ENCODE measurements around the gene TUBA3E. TPM values are rescaled to one million over a fixed set of nuclear protein-coding genes. Genes with fewer than 3 reads are reported as not detected.
"Not testable (repeated sequence)": the region's sequence is repeated elsewhere in the genome, so short reads cannot be mapped to it uniquely, and the experiment has no call there.

TUBA3E gene
- total RNA-seq, 2 donors from 2014 or later = not detected

DNA sequence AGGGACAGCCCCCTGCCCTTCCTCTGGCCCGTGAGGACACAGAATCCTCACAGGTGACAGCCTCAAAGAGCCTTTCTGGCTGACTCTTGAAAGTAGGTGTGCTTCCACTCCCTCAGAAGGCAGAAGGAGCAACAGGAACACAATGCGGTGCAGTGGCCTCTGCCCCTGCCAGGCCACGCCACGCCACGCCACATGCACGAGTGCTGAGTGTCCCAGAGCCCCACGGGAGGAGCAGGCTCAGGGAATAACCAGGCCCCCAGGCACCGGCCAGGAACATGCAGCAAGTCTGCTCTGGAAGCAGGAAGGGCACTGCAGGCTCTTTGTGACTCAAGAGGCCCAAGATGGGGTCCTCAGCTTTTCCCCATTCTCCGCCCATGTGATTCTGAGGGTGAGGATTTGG is 35.3 kb downstream of the TUBA3E start:
- H3K9me3 Mint-ChIP-seq = no peaks in the 10 kb centered on the region
- Histone ChIP-seq H3K4me3 (ENCODE audit: low read length) (no peak overlapping the region), H3K27me3 (ENCODE audit: control insufficient read depth, insufficient read depth, low read length, poor library complexity, severe bottlenecking) (no peaks in the 10 kb centered on the region), H3K27ac (ENCODE audit: low read depth, low read length) (no peak overlapping the region), H3K9me3 (ENCODE audit: control insufficient read depth, low read length) (no peaks in the 10 kb centered on the region), H3K9ac (ENCODE audit: extremely low read depth, low read length, poor library complexity, severe bottlenecking) (no peak overlapping the region), H3K4me1 (ENCODE audit: control insufficient read depth, insufficient read depth, low read length) (no peaks in the 10 kb centered on the region), H3K36me3 (ENCODE audit: control insufficient read depth, insufficient read depth, low read length) (peaks cover 27% of the 10 kb centered on the region)
- H3K27me3 Mint-ChIP-seq (ENCODE audit: insufficient read depth) = no peaks in the 10 kb centered on the region
- H3K36me3 Mint-ChIP-seq (ENCODE audit: low read depth) = peaks cover 54% of the 10 kb centered on the region
- H3K4me1 Mint-ChIP-seq = peaks cover 2% of the 10 kb centered on the region
- no peak for DNase-seq
- TF ChIP-seq CTCF (conservative IDR thresholded peaks at IDR 0.05) = no peak
- H3K4me3 Mint-ChIP-seq = no peak overlapping the region
- 94 to 99% methylated on average over 7 to 9 of the region's 9 CpGs for WGBS, 2 experiments (ENCODE audit: insufficient coverage in 1 of 2, insufficient read length in 1 of 2)
- H3K27ac Mint-ChIP-seq = no peak overlapping the region

DNA sequence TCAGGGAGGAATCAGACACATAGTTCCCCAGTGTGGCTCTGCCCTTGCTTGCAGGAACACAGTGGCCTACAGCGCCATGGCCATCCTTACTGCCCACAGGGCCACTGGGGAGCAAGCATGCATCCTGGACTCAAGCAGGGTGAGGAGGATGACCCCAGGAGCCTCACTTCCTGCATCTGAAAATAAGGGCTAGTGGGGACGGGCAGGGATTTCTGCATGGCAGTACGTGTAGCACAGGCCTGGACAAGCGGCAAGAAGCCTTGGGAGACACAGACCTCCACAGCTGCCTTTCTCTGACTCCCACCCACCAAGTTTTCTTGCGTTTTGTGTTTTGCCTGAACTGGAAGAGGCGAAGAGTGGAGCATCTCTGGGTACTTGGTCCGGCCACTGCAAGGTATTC is 35.8 kb downstream of the TUBA3E start:
- 89 to 94% methylated on average over 3 to 7 of the region's 7 CpGs for WGBS, 2 experiments (ENCODE audit: insufficient coverage in 1 of 2, insufficient read length in 1 of 2)
- H3K27me3 Mint-ChIP-seq (ENCODE audit: insufficient read depth); H3K4me1 ChIP-seq (ENCODE audit: control insufficient read depth, insufficient read depth, low read length); H3K4me3 ChIP-seq (ENCODE audit: low read length); H3K27me3 ChIP-seq (ENCODE audit: control insufficient read depth, insufficient read depth, low read length, poor library complexity, severe bottlenecking); H3K27ac Mint-ChIP-seq; H3K9me3 Mint-ChIP-seq; DNase-seq; H3K9ac ChIP-seq (ENCODE audit: extremely low read depth, low read length, poor library complexity, severe bottlenecking); H3K27ac ChIP-seq (ENCODE audit: low read depth, low read length); H3K4me1 Mint-ChIP-seq; H3K9me3 ChIP-seq (ENCODE audit: control insufficient read depth, low read length); H3K4me3 Mint-ChIP-seq: not testable (repeated sequence)
- H3K36me3 ChIP-seq (ENCODE audit: control insufficient read depth, insufficient read depth, low read length) = peaks cover 22% of the 10 kb centered on the region
- H3K36me3 Mint-ChIP-seq (ENCODE audit: low read depth) = peaks cover 49% of the 10 kb centered on the region

GRCh38 chr2:130160838-130161705 is 37.2 kb downstream of the TUBA3E start:
- not testable (repeated sequence) for H3K27ac ChIP-seq (ENCODE audit: low read depth, low read length); H3K4me1 ChIP-seq (ENCODE audit: control insufficient read depth, insufficient read depth, low read length); H3K9me3 ChIP-seq (ENCODE audit: control insufficient read depth, low read length); H3K4me1 Mint-ChIP-seq; H3K27me3 Mint-ChIP-seq (ENCODE audit: insufficient read depth); H3K9ac ChIP-seq (ENCODE audit: extremely low read depth, low read length, poor library complexity, severe bottlenecking); H3K4me3 Mint-ChIP-seq; H3K4me3 ChIP-seq (ENCODE audit: low read length); H3K9me3 Mint-ChIP-seq; H3K27me3 ChIP-seq (ENCODE audit: control insufficient read depth, insufficient read depth, low read length, poor library complexity, severe bottlenecking)
- peaks cover 14% of the 10 kb centered on the region for H3K36me3 ChIP-seq (ENCODE audit: control insufficient read depth, insufficient read depth, low read length)
- peak overlapping the region; percentile 79 for H3K27ac Mint-ChIP-seq
- WGBS, 2 experiments (ENCODE audit: insufficient coverage in 1 of 2, insufficient read length in 1 of 2) = 75 to 85% methylated on average over 12 to 25 of the region's 25 CpGs
- peak; percentile 71 for DNase-seq
- H3K36me3 Mint-ChIP-seq (ENCODE audit: low read depth) = peaks cover 36% of the 10 kb centered on the region
- peak; percentile 44 for TF ChIP-seq CTCF (conservative IDR thresholded peaks at IDR 0.05)
